ENCODE data around the gene FAM124A. TPM values are rescaled to one million over a fixed set of nuclear protein-coding genes. Genes with fewer than 3 reads are reported as not detected.
"Not testable (repeated sequence)": the region's sequence is repeated elsewhere in the genome, so short reads cannot be mapped to it uniquely, and the experiment has no call there.

Gene FAM124A
- total and polyA plus RNA-seq, 2 donors (not counting 3 experiments of a cell fraction or from before 2014, with no cell fraction given) = 3.8 to 9.9 TPM

- dilution Hi-C loops (cut with MboI; ENCODE audit: extremely low pct_ligation_motif_present, low sequenced_read_pairs); DNase-seq (ENCODE audit: low read depth, low spot score); H3K27me3 ChIP-seq (ENCODE audit: control insufficient read depth in 2 of 2, insufficient read depth in 2 of 2, low read length in 2 of 2); POLR2A ChIA-PET; H3K27ac ChIP-seq (ENCODE audit: insufficient read depth, low read depth, low read length); H3K9me3 ChIP-seq (replicated peaks; ENCODE audit: control insufficient read depth, insufficient read depth, low read length); H3K4me1 ChIP-seq (ENCODE audit: control insufficient read depth, extremely low read depth, insufficient read depth, low read length); H3K79me2 ChIP-seq (ENCODE audit: control insufficient read depth, insufficient read depth, low read length); H2AFZ ChIP-seq (ENCODE audit: low read depth, low read length); BruUV-seq (replicated peaks); H3K9me1 ChIP-seq (replicated peaks; ENCODE audit: control insufficient read depth, extremely low read depth, insufficient read depth, low read length); H3K9ac ChIP-seq (replicated peaks; ENCODE audit: extremely low read depth, insufficient read depth, low read length); H3K4me3 ChIP-seq (replicated peaks in 1 of 3; ENCODE audit: insufficient read depth in 1 of 3, low read depth in 1 of 3, low read length in 3 of 3); H3K4me2 ChIP-seq (ENCODE audit: insufficient read depth, low read length); FAIRE-seq; H3K36me3 ChIP-seq (ENCODE audit: control insufficient read depth in 2 of 2, extremely low read depth in 1 of 2, insufficient read depth in 2 of 2, low read length in 2 of 2); H4K20me1 ChIP-seq (replicated peaks; ENCODE audit: control insufficient read depth, extremely low read depth, insufficient read depth, low read length): not testable (repeated sequence)
- CTCF ChIA-PET = interaction anchor here (0.9 to 2.9 kb wide), 7 partner anchors 9 to 844 kb away, joined by 3 to 50 read pairs (median 3); no protein-coding TSS in a partner anchor
- intact Hi-C loops (cut with micrococcal nuclease) = loop anchor here (10.0 kb wide), 1 partner anchor 842 kb away; the partner anchor contains the start of gene NEK5
Observed at GRCh38 chr13:51282923-51283322, 60.7 kb downstream of the FAM124A start.

GRCh38 chr13:51283371-51283770, 61.2 kb downstream of the FAM124A start:
- Histone ChIP-seq H3K4me3 (replicated peaks in 1 of 3; ENCODE audit: insufficient read depth in 1 of 3, low read depth in 1 of 3, low read length in 3 of 3) (no peak overlapping the region), H4K20me1 (replicated peaks; ENCODE audit: control insufficient read depth, extremely low read depth, insufficient read depth, low read length) (no peaks in the 10 kb centered on the region), H3K27ac (ENCODE audit: insufficient read depth, low read depth, low read length) (no peak overlapping the region), H3K9me3 (replicated peaks; ENCODE audit: control insufficient read depth, insufficient read depth, low read length) (no peaks in the 10 kb centered on the region), H3K9ac (replicated peaks; ENCODE audit: extremely low read depth, insufficient read depth, low read length) (no peak overlapping the region), H3K4me2 (ENCODE audit: insufficient read depth, low read length) (no peak overlapping the region), H2AFZ (ENCODE audit: low read depth, low read length) (no peak overlapping the region), H3K27me3 (ENCODE audit: control insufficient read depth in 2 of 2, insufficient read depth in 2 of 2, low read length in 2 of 2) (no peaks in the 10 kb centered on the region), H3K79me2 (ENCODE audit: control insufficient read depth, insufficient read depth, low read length) (no peaks in the 10 kb centered on the region), H3K4me1 (ENCODE audit: control insufficient read depth, extremely low read depth, insufficient read depth, low read length) (no peaks in the 10 kb centered on the region), H3K36me3 (ENCODE audit: control insufficient read depth in 2 of 2, extremely low read depth in 1 of 2, insufficient read depth in 2 of 2, low read length in 2 of 2) (peaks cover 0 to 3% of the 10 kb centered on the region in 2 experiments), H3K9me1 (replicated peaks; ENCODE audit: control insufficient read depth, extremely low read depth, insufficient read depth, low read length) (no peaks in the 10 kb centered on the region)
- POLR2A ChIA-PET = no interaction called here
- dilution Hi-C loops (cut with MboI; ENCODE audit: extremely low pct_ligation_motif_present, low sequenced_read_pairs) (no loop called here), intact Hi-C loops (cut with micrococcal nuclease) (loop anchor here (10.0 kb wide), 1 partner anchor 841 kb away; the partner anchor contains the start of gene NEK5)
- BruUV-seq (replicated peaks) = no TSS peak
- TF ChIP-seq MYC (IDR thresholded peaks at IDR 0.05; ENCODE audit: low read depth, low read length) (no peak), GATA2 (IDR thresholded peaks at IDR 0.05; ENCODE audit: insufficient read depth, insufficient read length, low read depth, low read length) (no peak), POLR2A (IDR thresholded peaks at IDR 0.05; ENCODE audit: low read depth, low read length) (no peak), EZH2 (IDR thresholded peaks at IDR 0.05; ENCODE audit: borderline replicate concordance, low read depth, low read length, severe bottlenecking) (no peak), MAX (IDR thresholded peaks at IDR 0.05; ENCODE audit: insufficient read depth, insufficient read length) (no peak), JUN (IDR thresholded peaks at IDR 0.05; ENCODE audit: borderline replicate concordance, insufficient read depth, insufficient read length, low read depth) (no peak), FOS (IDR thresholded peaks at IDR 0.05; ENCODE audit: borderline replicate concordance, insufficient read depth, low read length) (no peak), CTCF (IDR thresholded peaks at IDR 0.05; ENCODE audit: extremely low read depth in 1 of 2, insufficient read depth in 1 of 2, low read depth in 1 of 2, low read length in 2 of 2) (no peak), POLR2AphosphoS5 (IDR thresholded peaks at IDR 0.05; ENCODE audit: insufficient read depth, low read depth, low read length) (no peak)
- no peak for FAIRE-seq
- no peak for DNase-seq (ENCODE audit: low read depth, low spot score)
- CTCF ChIA-PET = interaction anchor here (1.0 to 2.9 kb wide), 6 partner anchors 10 to 844 kb away, joined by 3 to 50 read pairs (median 6); no protein-coding TSS in a partner anchor

All from endothelial cell of umbilical vein (primary cell).